GM12878 (cell line): ENCODE data around the gene DIP2C.

Experiments
- CEBPB ChIP-seq, 2 experiments: fragments of 150-350 bp in 1 of 2; IDR thresholded peaks; 2 replicates each; pipeline ENCODE4 v1.6.1; 2012 to 2014; ENCODE audit warnings: low read depth in 2 of 2, low read length in 2 of 2, borderline replicate concordance in 1 of 2, inconsistent platforms in 1 of 2
- EZH2 ChIP-seq: IDR thresholded peaks from 2 replicates; pipeline ENCODE4 v1.6.1; 2012; ENCODE audit warnings: low read depth, mild to moderate bottlenecking, control low read depth, inconsistent platforms, low read length, borderline replicate concordance; ENCODE audit not compliant: control insufficient read depth
- JUNB ChIP-seq: IDR thresholded peaks from 2 replicates; pipeline ENCODE4 v1.6.1; 2016; ENCODE audit warnings: antibody characterized with exemption, mild to moderate bottlenecking
- POLR2AphosphoS2 ChIP-seq: IDR thresholded peaks from 2 replicates; pipeline ENCODE4 v1.6.1; 2011; ENCODE audit warnings: low read depth, mild to moderate bottlenecking, low read length, improper control_type of control experiment, moderate library complexity
- RELA ChIP-seq: fragments of 450-650 bp; IDR thresholded peaks from 2 replicates; pipeline ENCODE4 v1.8.0; 2014; ENCODE audit warnings: borderline replicate concordance; ENCODE audit not compliant: partially characterized antibody
- SMARCA5 ChIP-seq: fragments of 450-650 bp; IDR thresholded peaks from 2 replicates; pipeline ENCODE4 v1.6.1; 2017; ENCODE audit warnings: mild to moderate bottlenecking
- TAF1 ChIP-seq: IDR thresholded peaks from 2 replicates; pipeline ENCODE4 v1.6.1; 2011; ENCODE audit warnings: mild to moderate bottlenecking, low read depth, low read length, borderline replicate concordance
- ZSCAN29 ChIP-seq: fragments of 450-650 bp; IDR thresholded peaks from 2 replicates; pipeline ENCODE4 v1.6.1; 2017; ENCODE audit warnings: mild to moderate bottlenecking, moderate library complexity
- TF ChIP-seq, protein P1 (sequence below), 3 experiments: IDR thresholded peaks in 2 of 3; conservative IDR thresholded peaks in 1 of 3; 2 replicates each; pipeline ENCODE4 v1.5.1; 2011; ENCODE audit warnings: low read depth in 3 of 3, low read length in 3 of 3, mild to moderate bottlenecking in 3 of 3, control low read depth in 2 of 3, moderate library complexity in 2 of 3, inconsistent platforms in 1 of 3, mixed read lengths in 1 of 3; ENCODE audit not compliant: control insufficient read depth in 2 of 3, insufficient read depth in 1 of 3; ENCODE audit errors: extremely low read depth in 1 of 3
- TF ChIP-seq, protein P2 (sequence below): fragments of 450-650 bp; IDR thresholded peaks from 2 replicates; pipeline ENCODE4 v1.6.1; 2016; ENCODE audit warnings: mild to moderate bottlenecking, moderate library complexity, borderline replicate concordance
- TF ChIP-seq, protein P3 (sequence below): IDR thresholded peaks from 2 replicates; pipeline ENCODE4 v1.6.1; 2012; ENCODE audit warnings: low read length, inconsistent platforms

DNA sequence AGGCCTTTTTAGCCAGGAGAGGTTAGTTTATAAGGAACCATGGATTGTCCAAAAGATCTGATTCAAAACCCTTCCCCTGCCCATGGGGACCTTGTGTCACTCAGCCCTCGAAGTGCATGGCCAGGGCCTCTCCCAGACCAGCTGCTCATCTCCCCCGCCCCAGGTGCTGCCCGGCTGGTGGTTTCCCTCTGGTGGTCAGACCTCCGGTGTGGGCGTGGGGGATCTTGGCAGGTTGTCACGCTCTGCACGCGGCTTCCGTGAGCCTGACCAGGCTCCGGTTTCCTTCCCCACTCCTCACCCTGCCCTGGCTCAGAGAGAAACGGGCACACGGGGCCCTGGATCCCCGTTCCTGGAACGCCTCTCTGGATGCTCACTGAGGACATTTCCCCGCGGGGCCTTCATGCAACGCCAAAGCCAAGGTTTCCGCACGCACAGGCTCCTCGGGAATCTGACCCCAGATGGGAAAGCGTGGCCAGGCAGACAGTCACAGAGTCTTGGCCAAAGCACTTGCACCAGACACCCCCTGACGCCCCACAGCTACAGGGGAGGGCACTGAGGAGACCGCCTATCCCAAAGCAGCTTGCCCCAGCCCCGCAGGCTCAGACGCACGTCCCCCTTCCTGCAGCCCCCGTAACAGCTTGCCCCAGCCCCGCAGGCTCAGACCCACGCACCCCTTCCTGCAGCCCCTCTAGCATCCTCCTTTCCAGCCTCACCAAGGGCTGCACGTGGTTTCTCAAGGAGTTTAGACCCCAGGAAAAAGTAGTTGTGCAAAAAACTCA, 7.8 kb upstream of the DIP2C start:
- TF ChIP-seq, protein P1, sequence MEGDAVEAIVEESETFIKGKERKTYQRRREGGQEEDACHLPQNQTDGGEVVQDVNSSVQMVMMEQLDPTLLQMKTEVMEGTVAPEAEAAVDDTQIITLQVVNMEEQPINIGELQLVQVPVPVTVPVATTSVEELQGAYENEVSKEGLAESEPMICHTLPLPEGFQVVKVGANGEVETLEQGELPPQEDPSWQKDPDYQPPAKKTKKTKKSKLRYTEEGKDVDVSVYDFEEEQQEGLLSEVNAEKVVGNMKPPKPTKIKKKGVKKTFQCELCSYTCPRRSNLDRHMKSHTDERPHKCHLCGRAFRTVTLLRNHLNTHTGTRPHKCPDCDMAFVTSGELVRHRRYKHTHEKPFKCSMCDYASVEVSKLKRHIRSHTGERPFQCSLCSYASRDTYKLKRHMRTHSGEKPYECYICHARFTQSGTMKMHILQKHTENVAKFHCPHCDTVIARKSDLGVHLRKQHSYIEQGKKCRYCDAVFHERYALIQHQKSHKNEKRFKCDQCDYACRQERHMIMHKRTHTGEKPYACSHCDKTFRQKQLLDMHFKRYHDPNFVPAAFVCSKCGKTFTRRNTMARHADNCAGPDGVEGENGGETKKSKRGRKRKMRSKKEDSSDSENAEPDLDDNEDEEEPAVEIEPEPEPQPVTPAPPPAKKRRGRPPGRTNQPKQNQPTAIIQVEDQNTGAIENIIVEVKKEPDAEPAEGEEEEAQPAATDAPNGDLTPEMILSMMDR (IDR thresholded peaks at IDR 0.05 in 2 of 3, conservative IDR thresholded peaks at IDR 0.05 in 1 of 3; ENCODE audit: control insufficient read depth in 2 of 3, extremely low read depth in 1 of 3, insufficient read depth in 1 of 3, low read depth in 3 of 3, low read length in 3 of 3) = no peak
- no peak for TF ChIP-seq ZSCAN29
- no peak for TF ChIP-seq JUNB
- no peak for TF ChIP-seq POLR2AphosphoS2
- TF ChIP-seq CEBPB (IDR thresholded peaks at IDR 0.05; ENCODE audit: borderline replicate concordance in 1 of 2, low read depth in 2 of 2, low read length in 2 of 2) = no peak
- TF ChIP-seq EZH2 = no peak
- TF ChIP-seq, protein P2, sequence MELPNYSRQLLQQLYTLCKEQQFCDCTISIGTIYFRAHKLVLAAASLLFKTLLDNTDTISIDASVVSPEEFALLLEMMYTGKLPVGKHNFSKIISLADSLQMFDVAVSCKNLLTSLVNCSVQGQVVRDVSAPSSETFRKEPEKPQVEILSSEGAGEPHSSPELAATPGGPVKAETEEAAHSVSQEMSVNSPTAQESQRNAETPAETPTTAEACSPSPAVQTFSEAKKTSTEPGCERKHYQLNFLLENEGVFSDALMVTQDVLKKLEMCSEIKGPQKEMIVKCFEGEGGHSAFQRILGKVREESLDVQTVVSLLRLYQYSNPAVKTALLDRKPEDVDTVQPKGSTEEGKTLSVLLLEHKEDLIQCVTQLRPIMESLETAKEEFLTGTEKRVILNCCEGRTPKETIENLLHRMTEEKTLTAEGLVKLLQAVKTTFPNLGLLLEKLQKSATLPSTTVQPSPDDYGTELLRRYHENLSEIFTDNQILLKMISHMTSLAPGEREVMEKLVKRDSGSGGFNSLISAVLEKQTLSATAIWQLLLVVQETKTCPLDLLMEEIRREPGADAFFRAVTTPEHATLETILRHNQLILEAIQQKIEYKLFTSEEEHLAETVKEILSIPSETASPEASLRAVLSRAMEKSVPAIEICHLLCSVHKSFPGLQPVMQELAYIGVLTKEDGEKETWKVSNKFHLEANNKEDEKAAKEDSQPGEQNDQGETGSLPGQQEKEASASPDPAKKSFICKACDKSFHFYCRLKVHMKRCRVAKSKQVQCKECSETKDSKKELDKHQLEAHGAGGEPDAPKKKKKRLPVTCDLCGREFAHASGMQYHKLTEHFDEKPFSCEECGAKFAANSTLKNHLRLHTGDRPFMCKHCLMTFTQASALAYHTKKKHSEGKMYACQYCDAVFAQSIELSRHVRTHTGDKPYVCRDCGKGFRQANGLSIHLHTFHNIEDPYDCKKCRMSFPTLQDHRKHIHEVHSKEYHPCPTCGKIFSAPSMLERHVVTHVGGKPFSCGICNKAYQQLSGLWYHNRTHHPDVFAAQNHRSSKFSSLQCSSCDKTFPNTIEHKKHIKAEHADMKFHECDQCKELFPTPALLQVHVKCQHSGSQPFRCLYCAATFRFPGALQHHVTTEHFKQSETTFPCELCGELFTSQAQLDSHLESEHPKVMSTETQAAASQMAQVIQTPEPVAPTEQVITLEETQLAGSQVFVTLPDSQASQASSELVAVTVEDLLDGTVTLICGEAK = no peak
- TF ChIP-seq RELA = no peak
- no peak for TF ChIP-seq TAF1
- no peak for TF ChIP-seq SMARCA5
- TF ChIP-seq, protein P3, sequence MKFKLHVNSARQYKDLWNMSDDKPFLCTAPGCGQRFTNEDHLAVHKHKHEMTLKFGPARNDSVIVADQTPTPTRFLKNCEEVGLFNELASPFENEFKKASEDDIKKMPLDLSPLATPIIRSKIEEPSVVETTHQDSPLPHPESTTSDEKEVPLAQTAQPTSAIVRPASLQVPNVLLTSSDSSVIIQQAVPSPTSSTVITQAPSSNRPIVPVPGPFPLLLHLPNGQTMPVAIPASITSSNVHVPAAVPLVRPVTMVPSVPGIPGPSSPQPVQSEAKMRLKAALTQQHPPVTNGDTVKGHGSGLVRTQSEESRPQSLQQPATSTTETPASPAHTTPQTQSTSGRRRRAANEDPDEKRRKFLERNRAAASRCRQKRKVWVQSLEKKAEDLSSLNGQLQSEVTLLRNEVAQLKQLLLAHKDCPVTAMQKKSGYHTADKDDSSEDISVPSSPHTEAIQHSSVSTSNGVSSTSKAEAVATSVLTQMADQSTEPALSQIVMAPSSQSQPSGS = no peak
